Mucosa of stomach (tissue), 1 donor: Measurements from ENCODE around the gene IQCM.

Experiments
- H3K27me3 ChIP-seq: one replicate; pipeline ENCODE4 v1.7.0; 2013; ENCODE audit warnings: mild to moderate bottlenecking, low read length; ENCODE audit not compliant: control insufficient read depth, insufficient read depth
- H3K36me3 ChIP-seq: one replicate; pipeline ENCODE4 v1.7.0; 2013; ENCODE audit warnings: low read length; ENCODE audit not compliant: control insufficient read depth, insufficient read depth
- H3K4me1 ChIP-seq: one replicate; pipeline ENCODE4 v1.7.0; 2013; ENCODE audit warnings: mild to moderate bottlenecking, low read length; ENCODE audit not compliant: control insufficient read depth, insufficient read depth
- H3K4me3 ChIP-seq: one replicate; pipeline ENCODE4 v1.7.0; 2013; ENCODE audit warnings: low read length
- H3K9ac ChIP-seq: one replicate; pipeline ENCODE4 v1.7.0; 2013; ENCODE audit warnings: mild to moderate bottlenecking, low read length, moderate library complexity
- H3K9me3 ChIP-seq: one replicate; pipeline ENCODE4 v1.7.0; 2013; ENCODE audit warnings: mild to moderate bottlenecking, low read length, moderate library complexity; ENCODE audit not compliant: control insufficient read depth
- donor health status: Pancreatic carcinoma.

IQCM gene

DNA sequence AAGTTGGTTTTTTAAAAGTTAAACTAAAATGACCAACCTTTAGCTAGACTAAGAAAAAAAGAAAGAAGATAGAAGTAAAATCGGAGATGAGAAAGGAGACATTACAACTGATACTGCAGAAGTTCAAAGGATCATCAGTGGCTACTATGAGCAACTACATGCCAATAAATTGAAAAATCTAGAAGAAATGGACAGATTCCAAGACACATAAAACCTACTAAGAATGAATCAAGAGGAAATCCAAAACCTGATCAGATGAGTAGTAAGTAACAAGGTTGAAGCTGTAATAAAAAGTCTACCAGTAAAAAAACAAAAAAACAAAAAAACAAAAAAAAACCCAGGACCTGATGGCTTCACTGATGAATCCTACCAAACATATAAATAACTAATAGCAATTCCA lies 16.1 kb downstream of the IQCM start:
- H3K9ac ChIP-seq = no peak overlapping the region
- H3K4me1 ChIP-seq = no peaks in the 10 kb centered on the region
- no peaks in the 10 kb centered on the region for H3K36me3 ChIP-seq
- no peaks in the 10 kb centered on the region for H3K27me3 ChIP-seq
- H3K4me3 ChIP-seq = no peak overlapping the region
- H3K9me3 ChIP-seq = no peaks in the 10 kb centered on the region

GRCh38 chr4:149796381-149796780 lies 19.3 kb downstream of the IQCM start:
- Histone ChIP-seq H3K4me3 (no peak overlapping the region), H3K4me1 (no peaks in the 10 kb centered on the region), H3K9me3 (no peaks in the 10 kb centered on the region), H3K9ac (no peak overlapping the region), H3K36me3 (no peaks in the 10 kb centered on the region), H3K27me3 (no peaks in the 10 kb centered on the region)

DNA sequence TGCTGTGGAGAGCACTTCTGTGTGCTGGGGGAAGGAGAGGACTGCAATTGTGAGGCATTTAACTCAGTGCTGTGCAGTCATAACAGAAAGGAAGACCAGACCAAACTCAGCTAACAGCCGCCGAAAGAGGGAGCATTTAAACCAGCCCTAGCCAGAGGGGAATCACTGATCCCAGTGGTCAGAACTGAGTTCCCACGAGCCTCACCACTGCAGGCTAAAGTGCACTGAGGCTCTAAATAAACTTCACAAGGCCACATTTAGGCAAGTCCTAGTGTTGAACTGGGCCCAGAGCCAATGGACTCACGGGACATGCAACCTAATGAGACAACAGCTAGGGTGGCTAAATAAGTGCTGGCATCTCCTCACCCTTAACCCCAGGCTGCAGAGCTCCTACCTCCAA lies 20.4 kb downstream of the IQCM start:
- Histone ChIP-seq H3K4me1 (no peaks in the 10 kb centered on the region), H3K9me3 (no peaks in the 10 kb centered on the region), H3K27me3 (no peaks in the 10 kb centered on the region), H3K4me3 (no peak overlapping the region), H3K9ac (no peak overlapping the region), H3K36me3 (no peaks in the 10 kb centered on the region)

GRCh38 chr4:149794352-149794751 lies 21.3 kb downstream of the IQCM start:
- H3K36me3 ChIP-seq = no peaks in the 10 kb centered on the region
- H3K4me3 ChIP-seq = no peak overlapping the region
- no peak overlapping the region for H3K9ac ChIP-seq
- no peaks in the 10 kb centered on the region for H3K9me3 ChIP-seq
- no peaks in the 10 kb centered on the region for H3K27me3 ChIP-seq
- no peaks in the 10 kb centered on the region for H3K4me1 ChIP-seq

- Histone ChIP-seq H3K36me3 (no peaks in the 10 kb centered on the region), H3K9ac (no peak overlapping the region), H3K27me3 (no peaks in the 10 kb centered on the region), H3K4me3 (no peak overlapping the region), H3K4me1 (no peaks in the 10 kb centered on the region), H3K9me3 (no peaks in the 10 kb centered on the region)
Measured at GRCh38 chr4:149793459-149793858, 22.2 kb downstream of the IQCM start.

DNA sequence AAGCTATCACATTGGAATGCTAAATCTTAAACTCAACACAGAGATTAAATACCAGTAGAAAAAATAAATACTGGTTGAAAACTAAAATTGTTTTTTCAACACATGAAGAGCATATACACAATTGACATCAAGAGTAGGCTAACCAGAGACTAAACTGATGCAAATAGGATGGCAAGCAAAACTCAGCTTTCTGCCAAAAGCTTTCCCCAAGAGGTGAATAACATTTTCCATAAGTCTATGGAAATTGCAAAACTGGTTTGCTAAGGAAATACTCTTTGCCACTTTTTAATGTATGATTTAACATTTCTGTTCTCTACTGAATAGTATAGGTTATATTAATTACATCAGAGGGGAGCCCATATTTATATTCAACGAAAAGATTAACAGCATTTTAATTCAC lies 23.8 kb downstream of the IQCM start:
- no peaks in the 10 kb centered on the region for H3K4me1 ChIP-seq
- no peak overlapping the region for H3K4me3 ChIP-seq
- no peaks in the 10 kb centered on the region for H3K9me3 ChIP-seq
- H3K36me3 ChIP-seq = no peaks in the 10 kb centered on the region
- H3K27me3 ChIP-seq = no peaks in the 10 kb centered on the region
- no peak overlapping the region for H3K9ac ChIP-seq

DNA sequence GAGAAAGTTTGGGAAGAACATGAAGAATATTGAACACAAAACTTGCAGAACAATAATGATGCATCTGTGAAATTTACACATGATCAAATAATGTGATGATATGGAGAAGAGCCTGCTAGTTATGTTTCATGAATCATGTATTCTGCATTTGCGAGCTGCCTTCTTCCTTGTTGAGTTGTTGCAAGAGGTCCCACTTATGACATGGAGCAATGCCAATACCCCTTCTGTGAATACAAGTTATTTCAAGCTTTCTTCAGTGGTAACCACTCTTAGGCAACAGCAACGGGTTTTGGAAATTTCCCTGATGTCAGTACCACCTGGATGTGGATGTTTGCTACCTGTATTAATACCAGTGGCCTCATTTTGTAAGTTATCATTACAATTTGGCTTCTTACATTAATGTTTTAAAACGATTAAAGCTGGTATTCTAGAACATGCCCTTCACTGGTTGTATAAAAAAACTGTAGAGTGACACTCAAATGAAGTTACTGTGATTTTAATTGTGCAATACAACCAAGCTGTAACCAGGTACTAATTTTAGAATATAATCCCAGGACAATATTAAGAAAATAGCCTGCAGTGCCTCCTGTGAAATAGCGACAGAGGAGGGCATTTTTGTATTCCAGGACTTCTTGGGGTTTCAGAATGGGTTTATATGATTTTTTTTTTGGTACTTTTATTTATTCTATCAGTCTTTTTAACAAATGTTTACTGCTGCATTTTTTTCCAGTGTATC lies 25.3 kb downstream of the IQCM start:
- Histone ChIP-seq H3K36me3 (no peaks in the 10 kb centered on the region), H3K9ac (no peak overlapping the region), H3K4me3 (no peak overlapping the region), H3K4me1 (no peaks in the 10 kb centered on the region), H3K9me3 (no peaks in the 10 kb centered on the region), H3K27me3 (no peaks in the 10 kb centered on the region)

GRCh38 chr4:149788300-149788699 lies 27.3 kb downstream of the IQCM start:
- Histone ChIP-seq H3K4me3 (no peak overlapping the region), H3K4me1 (no peaks in the 10 kb centered on the region), H3K27me3 (no peaks in the 10 kb centered on the region), H3K9me3 (no peaks in the 10 kb centered on the region), H3K9ac (no peak overlapping the region), H3K36me3 (no peaks in the 10 kb centered on the region)

- Histone ChIP-seq H3K4me1 (no peaks in the 10 kb centered on the region), H3K36me3 (no peaks in the 10 kb centered on the region), H3K27me3 (no peaks in the 10 kb centered on the region), H3K9me3 (no peaks in the 10 kb centered on the region), H3K4me3 (no peak overlapping the region), H3K9ac (no peak overlapping the region)
Measured at GRCh38 chr4:149785696-149786431, 29.8 kb downstream of the IQCM start.

DNA sequence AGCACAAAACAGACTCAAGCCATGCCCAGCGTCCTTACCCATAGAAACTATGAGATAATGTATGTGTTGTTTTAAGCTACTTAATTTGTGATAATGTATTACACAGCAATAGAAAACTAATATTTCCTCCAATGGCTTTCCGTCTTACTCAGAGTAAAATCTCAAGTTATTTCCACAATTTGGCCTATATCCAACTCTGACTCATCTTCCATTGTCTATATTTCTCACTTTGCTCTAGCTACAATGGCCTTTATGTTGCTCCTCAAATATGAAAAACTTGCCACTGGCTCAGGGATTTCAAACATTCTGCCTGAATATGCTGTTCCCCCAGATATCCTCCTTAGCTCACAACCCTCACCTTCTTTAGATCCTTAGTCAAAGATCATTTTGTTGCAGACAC lies 31.6 kb downstream of the IQCM start:
- no peaks in the 10 kb centered on the region for H3K36me3 ChIP-seq
- no peak overlapping the region for H3K9ac ChIP-seq
- H3K27me3 ChIP-seq = no peaks in the 10 kb centered on the region
- H3K4me3 ChIP-seq = no peak overlapping the region
- H3K4me1 ChIP-seq = no peaks in the 10 kb centered on the region
- H3K9me3 ChIP-seq = no peaks in the 10 kb centered on the region

- no peaks in the 10 kb centered on the region for H3K4me1 ChIP-seq
- no peak overlapping the region for H3K4me3 ChIP-seq
- no peaks in the 10 kb centered on the region for H3K36me3 ChIP-seq
- no peak overlapping the region for H3K9ac ChIP-seq
- H3K9me3 ChIP-seq = no peaks in the 10 kb centered on the region
- no peaks in the 10 kb centered on the region for H3K27me3 ChIP-seq
Measured at GRCh38 chr4:149781150-149781549, 34.5 kb downstream of the IQCM start.

DNA sequence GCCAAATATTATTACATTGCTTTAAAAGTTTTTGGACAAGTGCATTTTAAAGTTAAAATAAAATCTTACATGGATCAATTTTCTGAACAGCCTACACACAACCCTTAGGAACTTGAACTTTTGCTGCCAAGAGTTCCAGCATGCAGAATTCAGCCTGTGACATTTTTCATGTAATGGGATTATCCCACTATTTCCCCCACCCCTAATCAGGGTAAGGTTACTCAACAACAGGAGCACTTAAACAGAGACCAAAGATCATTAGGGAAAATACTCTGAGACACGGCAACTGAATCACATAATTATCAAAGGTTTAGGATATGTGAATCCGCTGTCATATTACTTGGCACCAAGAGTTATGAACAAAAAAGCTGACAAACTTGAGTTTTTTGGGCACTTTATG lies 47.2 kb downstream of the IQCM start:
- Histone ChIP-seq H3K27me3 (no peaks in the 10 kb centered on the region), H3K4me1 (no peaks in the 10 kb centered on the region), H3K36me3 (no peaks in the 10 kb centered on the region), H3K4me3 (no peak overlapping the region), H3K9me3 (no peaks in the 10 kb centered on the region), H3K9ac (no peak overlapping the region)
